CD4-positive, alpha-beta T cell (primary cell): Measurements from ENCODE around the gene AQP9. TPM values are rescaled to one million over a fixed set of nuclear protein-coding genes. Genes with fewer than 3 reads are reported as not detected.

Source experiments
- ATAC-seq: fragments of 200-7000 bp; cut with Tn5 transposase; one replicate; pipeline ENCODE4 v1.10.0; 2022; ENCODE audit warnings: mild to moderate bottlenecking; ENCODE audit not compliant: poor library complexity
- CTCF ChIA-PET: fragments of 350-600 bp; sonication (Branson Sonifier 250); formaldehyde crosslinking; loops from one replicate; lab custom pipeline; 2021; ENCODE audit warnings: antibody characterized with exemption, inconsistent platforms; lab: Charles Lee
- POLR2A ChIA-PET: fragments of 350-600 bp; sonication (Branson Sonifier 250); formaldehyde crosslinking; loops from one replicate; lab custom pipeline; 2021; ENCODE audit warnings: antibody characterized with exemption, inconsistent platforms; lab: Charles Lee
- DNase-seq, 14 experiments: peaks; one replicate each; pipeline ENCODE4 v3.0.0-alpha.2; 2013 to 2020; ENCODE audit warnings: mixed read lengths in 2 of 14
- H3K27ac ChIP-seq, 2 donors: one replicate each; pipeline versions ENCODE4 v1.5.1 to v1.7.0; 2013; ENCODE audit warnings: low read length in 2 of 2, low read depth in 1 of 2, mild to moderate bottlenecking in 1 of 2
- H3K27me3 ChIP-seq, 2 experiments: 1 replicate in 1 of 2; 2 replicates in 1 of 2; pipeline versions ENCODE4 v1.6.1 to v1.7.0; 2013; ENCODE audit warnings: low read length in 2 of 2, control low read depth in 1 of 2, mild to moderate bottlenecking in 1 of 2, moderate library complexity in 1 of 2; ENCODE audit not compliant: insufficient read depth in 2 of 2, control insufficient read depth in 1 of 2
- H3K36me3 ChIP-seq: one replicate; pipeline ENCODE4 v1.6.1; 2013; ENCODE audit warnings: low read length, control low read depth; ENCODE audit not compliant: insufficient read depth
- H3K4me1 ChIP-seq: one replicate; pipeline ENCODE4 v1.6.1; 2013; ENCODE audit warnings: low read length, control low read depth; ENCODE audit not compliant: insufficient read depth
- H3K4me3 ChIP-seq: one replicate; pipeline ENCODE4 v1.5.1; 2013; ENCODE audit warnings: mild to moderate bottlenecking, low read length, moderate library complexity
- H3K9me3 ChIP-seq, 2 experiments: 1 replicate in 1 of 2; 2 replicates in 1 of 2; pipeline versions ENCODE4 v1.6.1 to v1.7.0; 2013; ENCODE audit warnings: low read length in 2 of 2, mild to moderate bottlenecking in 2 of 2, control low read depth in 1 of 2, moderate library complexity in 1 of 2; ENCODE audit not compliant: control insufficient read depth in 1 of 2, insufficient read depth in 1 of 2
- H3K27ac Mint-ChIP-seq: one replicate; pipeline ENCODE4 v1.8.0; 2020; ENCODE audit warnings: mixed read lengths
- H3K27me3 Mint-ChIP-seq: one replicate; pipeline ENCODE4 v1.8.0; 2021; ENCODE audit warnings: mixed read lengths
- H3K36me3 Mint-ChIP-seq: one replicate; pipeline ENCODE4 v1.8.0; 2021; ENCODE audit warnings: low read depth, mixed read lengths
- H3K4me1 Mint-ChIP-seq: one replicate; pipeline ENCODE4 v1.8.0; 2021; ENCODE audit warnings: low read depth, mixed read lengths
- H3K4me3 Mint-ChIP-seq: one replicate; pipeline ENCODE4 v1.8.0; 2020; ENCODE audit warnings: mild to moderate bottlenecking, mixed read lengths
- H3K9me3 Mint-ChIP-seq: one replicate; pipeline ENCODE4 v1.8.0; 2020; ENCODE audit warnings: mixed read lengths
- intact Hi-C, 2 experiments: fragments of 100-400 bp; cut with DNase I in 1 of 2; cut with micrococcal nuclease in 1 of 2; formaldehyde crosslinking; loops; one replicate each; pipeline versions ENCODE4 v1.15.1 to v1.9.0; 2023 to 2025; cut with DNase I, micrococcal nuclease
- total RNA-seq, 174 experiments: library from RNA in 2 of 174; stranded (reverse) in 2 of 174; gene quantifications; one replicate each; pipeline ENCODE4 v1.2.3 and lab custom pipeline; 2021 to 2026
- TF ChIP-seq, protein P1 (sequence below): fragments of 200-600 bp; IDR thresholded peaks from one replicate; pipeline ENCODE4 v1.8.0; 2022; ENCODE audit warnings: antibody characterized with exemption, mild to moderate bottlenecking

AQP9 gene
- total RNA-seq, 2 experiments from 2014 or later: 0.31 to 0.55 TPM

DNA sequence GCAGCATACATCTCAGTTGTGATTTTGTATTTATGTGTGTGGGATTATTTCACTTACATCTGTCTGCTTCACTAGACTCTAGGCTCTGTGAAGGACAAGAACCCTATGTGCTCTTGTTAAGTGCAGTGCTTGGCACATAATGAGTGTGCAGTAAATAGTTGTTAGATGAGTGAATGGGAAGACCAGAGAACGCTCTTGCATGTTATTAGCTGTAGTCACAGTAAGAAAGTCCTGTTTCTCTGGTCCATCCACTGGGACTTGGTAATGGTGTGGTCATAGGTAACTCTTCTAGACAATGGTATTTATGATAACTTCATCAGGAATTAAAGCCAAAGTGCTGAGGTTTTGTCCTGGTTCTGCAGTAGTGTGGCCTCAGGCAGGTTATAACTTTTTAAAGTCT, 1.4 kb upstream of the AQP9 start:
- no peaks in the 10 kb centered on the region for H3K4me1 Mint-ChIP-seq
- Histone ChIP-seq H3K4me3 (no peak overlapping the region), H3K9me3 (no peaks in the 10 kb centered on the region), H3K27ac (no peak overlapping the region), H3K36me3 (no peaks in the 10 kb centered on the region), H3K27me3 (peaks cover 4 to 6% of the 10 kb centered on the region in 2 experiments), H3K4me1 (no peaks in the 10 kb centered on the region)
- ChIA-PET POLR2A (no interaction called here), CTCF (no interaction called here)
- DNase-seq (no peak), ATAC-seq (no peak)
- H3K27me3 Mint-ChIP-seq: peaks cover 22% of the 10 kb centered on the region
- H3K27ac Mint-ChIP-seq: no peak overlapping the region
- no peaks in the 10 kb centered on the region for H3K9me3 Mint-ChIP-seq
- intact Hi-C loops: no loop called here
- H3K36me3 Mint-ChIP-seq: no peaks in the 10 kb centered on the region
- H3K4me3 Mint-ChIP-seq: no peak overlapping the region
- TF ChIP-seq, protein P1, sequence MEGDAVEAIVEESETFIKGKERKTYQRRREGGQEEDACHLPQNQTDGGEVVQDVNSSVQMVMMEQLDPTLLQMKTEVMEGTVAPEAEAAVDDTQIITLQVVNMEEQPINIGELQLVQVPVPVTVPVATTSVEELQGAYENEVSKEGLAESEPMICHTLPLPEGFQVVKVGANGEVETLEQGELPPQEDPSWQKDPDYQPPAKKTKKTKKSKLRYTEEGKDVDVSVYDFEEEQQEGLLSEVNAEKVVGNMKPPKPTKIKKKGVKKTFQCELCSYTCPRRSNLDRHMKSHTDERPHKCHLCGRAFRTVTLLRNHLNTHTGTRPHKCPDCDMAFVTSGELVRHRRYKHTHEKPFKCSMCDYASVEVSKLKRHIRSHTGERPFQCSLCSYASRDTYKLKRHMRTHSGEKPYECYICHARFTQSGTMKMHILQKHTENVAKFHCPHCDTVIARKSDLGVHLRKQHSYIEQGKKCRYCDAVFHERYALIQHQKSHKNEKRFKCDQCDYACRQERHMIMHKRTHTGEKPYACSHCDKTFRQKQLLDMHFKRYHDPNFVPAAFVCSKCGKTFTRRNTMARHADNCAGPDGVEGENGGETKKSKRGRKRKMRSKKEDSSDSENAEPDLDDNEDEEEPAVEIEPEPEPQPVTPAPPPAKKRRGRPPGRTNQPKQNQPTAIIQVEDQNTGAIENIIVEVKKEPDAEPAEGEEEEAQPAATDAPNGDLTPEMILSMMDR: no peak

DNA sequence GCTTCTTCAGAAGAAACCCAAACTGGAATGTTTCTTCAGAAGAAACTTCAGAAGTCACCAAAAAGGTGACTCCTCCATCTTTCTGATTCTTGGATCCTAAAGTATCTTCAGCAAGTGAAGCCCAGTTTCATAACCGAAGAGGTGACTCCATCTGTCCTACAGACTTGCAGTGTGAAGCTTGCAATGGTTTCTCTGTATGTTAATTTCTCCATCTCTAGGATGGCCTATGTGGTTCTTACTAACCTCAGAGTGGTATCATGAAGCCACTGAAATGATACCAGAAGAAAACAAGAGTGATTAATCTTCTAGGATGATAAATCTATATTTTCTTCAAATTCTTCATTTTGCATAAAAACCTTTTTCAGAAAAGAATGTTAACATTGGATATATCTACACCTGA, 495 bp upstream of the AQP9 start:
- H3K36me3 Mint-ChIP-seq: no peaks in the 10 kb centered on the region
- ChIA-PET CTCF (no interaction called here), POLR2A (no interaction called here)

DNA sequence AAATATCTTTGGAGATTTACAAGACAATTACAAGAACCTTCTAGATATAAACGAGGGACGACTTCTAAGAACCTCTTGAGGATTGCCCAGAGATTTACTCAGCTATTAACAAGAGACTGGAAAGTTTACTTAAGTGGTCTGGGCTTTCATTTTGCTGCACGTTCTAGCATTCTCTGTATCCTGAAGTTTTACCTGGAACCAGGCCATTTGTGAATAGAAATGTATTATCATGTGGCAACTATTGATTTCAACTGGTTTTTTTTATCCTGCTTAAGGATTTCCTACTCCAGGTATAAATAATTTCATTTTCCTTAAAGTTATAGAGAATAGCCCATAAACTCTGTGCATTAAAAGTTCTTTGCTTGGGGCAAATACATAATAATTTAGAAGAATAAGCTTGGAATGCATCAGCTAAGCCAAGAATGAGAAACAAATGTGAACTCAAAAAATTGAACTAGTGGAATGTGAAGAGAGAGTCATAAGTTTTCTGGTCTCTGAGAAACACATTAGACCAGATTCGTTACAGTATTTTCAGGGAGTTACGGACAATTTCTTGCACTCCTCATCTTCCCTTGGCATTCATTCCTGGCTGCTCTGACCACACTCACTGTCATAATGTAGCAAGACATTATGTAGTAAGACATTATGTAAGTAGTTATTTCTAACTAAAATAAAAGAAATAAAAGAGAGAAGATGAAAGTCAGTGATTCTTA, 1.3 kb downstream of the AQP9 start:
- H3K9me3 Mint-ChIP-seq: no peaks in the 10 kb centered on the region
- H3K27me3 Mint-ChIP-seq: peaks cover 12% of the 10 kb centered on the region
- DNase-seq: no peak

More for the DNA sequence above, 495 bp upstream of the AQP9 start:
- H3K27ac ChIP-seq: no peak overlapping the region
- Mint-ChIP-seq H3K4me1 (no peaks in the 10 kb centered on the region), H3K9me3 (no peaks in the 10 kb centered on the region), H3K4me3 (no peak overlapping the region), H3K27ac (no peak overlapping the region), H3K27me3 (peaks cover 22% of the 10 kb centered on the region)
- TF ChIP-seq, protein P1: no peak
- H3K4me1 ChIP-seq: no peaks in the 10 kb centered on the region
- intact Hi-C loops: no loop called here
- H3K4me3 ChIP-seq: no peak overlapping the region
- H3K9me3 ChIP-seq: no peaks in the 10 kb centered on the region
- H3K27me3 ChIP-seq: peaks cover 4 to 6% of the 10 kb centered on the region in 2 experiments
- no peaks in the 10 kb centered on the region for H3K36me3 ChIP-seq
- DNase-seq (no peak), ATAC-seq (no peak)

More for the DNA sequence above, 1.3 kb downstream of the AQP9 start:
- H3K4me1 Mint-ChIP-seq: no peaks in the 10 kb centered on the region
- Histone ChIP-seq H3K4me1 (no peaks in the 10 kb centered on the region), H3K9me3 (no peaks in the 10 kb centered on the region), H3K36me3 (no peaks in the 10 kb centered on the region), H3K27ac (peak overlapping the region in 1 of 2 donors; percentile 6), H3K4me3 (no peak overlapping the region), H3K27me3 (peaks cover 4 to 6% of the 10 kb centered on the region in 2 experiments)
- no peak for ATAC-seq
- intact Hi-C loops: no loop called here
- H3K4me3 Mint-ChIP-seq: no peak overlapping the region
- CTCF ChIA-PET: no interaction called here
- H3K36me3 Mint-ChIP-seq: no peaks in the 10 kb centered on the region
- H3K27ac Mint-ChIP-seq: no peak overlapping the region
- TF ChIP-seq, protein P1: no peak
- POLR2A ChIA-PET: no interaction called here
